ENCODE data around the gene LIG1. TPM values are rescaled to one million over a fixed set of nuclear protein-coding genes. Genes with fewer than 3 reads are reported as not detected.
"Not testable (repeated sequence)": the region's sequence is repeated elsewhere in the genome, so short reads cannot be mapped to it uniquely, and the experiment has no call there.

The LIG1 gene
- total and polyA plus RNA-seq, 2 donors from 2014 or later, result 14.0 to 25.9 TPM

DNA sequence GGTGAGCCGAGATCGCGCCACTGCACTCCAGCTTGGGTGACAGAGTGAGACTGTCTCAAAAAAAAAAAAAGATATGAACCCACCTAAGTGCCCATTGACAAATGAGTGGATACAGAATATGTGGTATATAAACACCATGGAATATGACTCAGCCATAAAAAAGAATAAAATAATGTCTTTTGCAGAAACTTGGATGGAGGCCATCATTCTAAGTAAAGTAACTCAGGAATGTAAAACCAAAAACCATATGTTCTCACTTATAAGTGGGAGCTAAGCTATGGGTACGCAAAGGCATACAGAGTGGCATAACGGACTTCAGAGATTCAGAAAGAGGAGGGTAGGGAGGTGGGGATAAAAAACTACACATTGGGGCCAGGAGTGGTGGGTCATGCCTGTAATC is 89.0 kb downstream of the LIG1 start:
- Histone ChIP-seq H3K36me3 (ENCODE audit: control insufficient read depth in 2 of 3, insufficient read depth in 3 of 3, low read length in 3 of 3) (peaks cover 0 to 2% (median 0%) of the 10 kb centered on the region in 3 donors), H3K4me3 (ENCODE audit: low read length in 3 of 3) (no peak overlapping the region), H3K27me3 (ENCODE audit: control insufficient read depth, insufficient read depth, low read length) (no peaks in the 10 kb centered on the region), H3K9me3 (ENCODE audit: control insufficient read depth in 2 of 3, insufficient read depth in 1 of 3, low read length in 3 of 3) (peaks cover 0 to 3% (median 0%) of the 10 kb centered on the region in 3 donors), H3K9ac (ENCODE audit: low read length in 3 of 3) (no peak overlapping the region), H3K4me1 (ENCODE audit: control insufficient read depth in 2 of 3, insufficient read depth in 2 of 3, low read depth in 1 of 3, low read length in 3 of 3) (no peaks in the 10 kb centered on the region), H3K27ac (ENCODE audit: low read depth in 2 of 2, low read length in 2 of 2) (no peak overlapping the region)
- FAIRE-seq (no peak), DNase-seq (no peak)
- intact Hi-C loops (cut with DNase I), result no loop called here
- TF ChIP-seq, protein P1, sequence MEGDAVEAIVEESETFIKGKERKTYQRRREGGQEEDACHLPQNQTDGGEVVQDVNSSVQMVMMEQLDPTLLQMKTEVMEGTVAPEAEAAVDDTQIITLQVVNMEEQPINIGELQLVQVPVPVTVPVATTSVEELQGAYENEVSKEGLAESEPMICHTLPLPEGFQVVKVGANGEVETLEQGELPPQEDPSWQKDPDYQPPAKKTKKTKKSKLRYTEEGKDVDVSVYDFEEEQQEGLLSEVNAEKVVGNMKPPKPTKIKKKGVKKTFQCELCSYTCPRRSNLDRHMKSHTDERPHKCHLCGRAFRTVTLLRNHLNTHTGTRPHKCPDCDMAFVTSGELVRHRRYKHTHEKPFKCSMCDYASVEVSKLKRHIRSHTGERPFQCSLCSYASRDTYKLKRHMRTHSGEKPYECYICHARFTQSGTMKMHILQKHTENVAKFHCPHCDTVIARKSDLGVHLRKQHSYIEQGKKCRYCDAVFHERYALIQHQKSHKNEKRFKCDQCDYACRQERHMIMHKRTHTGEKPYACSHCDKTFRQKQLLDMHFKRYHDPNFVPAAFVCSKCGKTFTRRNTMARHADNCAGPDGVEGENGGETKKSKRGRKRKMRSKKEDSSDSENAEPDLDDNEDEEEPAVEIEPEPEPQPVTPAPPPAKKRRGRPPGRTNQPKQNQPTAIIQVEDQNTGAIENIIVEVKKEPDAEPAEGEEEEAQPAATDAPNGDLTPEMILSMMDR (IDR thresholded peaks at IDR 0.05; ENCODE audit: borderline replicate concordance, extremely low read depth, insufficient read depth), result no peak

DNA sequence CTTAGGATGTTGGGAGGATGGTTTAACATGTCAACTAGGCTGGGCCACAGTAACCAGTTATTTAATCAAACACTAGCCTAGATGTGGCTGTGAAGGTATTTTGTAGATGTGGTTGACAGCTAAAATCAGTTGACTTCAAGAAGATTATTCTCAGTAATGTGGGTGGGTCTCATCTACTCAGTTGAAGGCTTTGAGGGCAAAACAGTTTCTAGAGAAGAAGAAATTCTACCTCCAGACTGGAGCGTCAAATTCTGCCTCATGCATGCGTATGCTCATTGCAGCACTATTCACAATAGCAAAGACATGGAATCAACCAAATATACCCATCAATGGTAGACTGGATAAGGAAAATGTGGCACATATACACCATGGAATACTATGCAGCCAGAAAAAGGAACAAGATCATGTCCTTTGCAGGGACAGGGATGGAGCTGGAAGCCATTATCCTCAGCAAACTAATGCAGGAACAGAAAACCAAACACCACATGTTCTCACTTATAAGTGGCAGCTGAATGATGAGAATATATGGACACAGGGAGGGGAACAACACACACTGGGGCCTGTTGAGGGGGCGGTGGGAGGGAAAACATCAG is 99.9 kb downstream of the LIG1 start:
- H3K27ac ChIP-seq (ENCODE audit: low read depth in 2 of 2, low read length in 2 of 2); H3K4me1 ChIP-seq (ENCODE audit: control insufficient read depth in 2 of 3, insufficient read depth in 2 of 3, low read depth in 1 of 3, low read length in 3 of 3); H3K27me3 ChIP-seq (ENCODE audit: control insufficient read depth, insufficient read depth, low read length); H3K36me3 ChIP-seq (ENCODE audit: control insufficient read depth in 2 of 3, insufficient read depth in 3 of 3, low read length in 3 of 3); intact Hi-C loops (cut with DNase I); FAIRE-seq; H3K4me3 ChIP-seq (ENCODE audit: low read length in 3 of 3); H3K9me3 ChIP-seq (ENCODE audit: control insufficient read depth in 2 of 3, insufficient read depth in 1 of 3, low read length in 3 of 3); DNase-seq; H3K9ac ChIP-seq (ENCODE audit: low read length in 3 of 3): not testable (repeated sequence)

DNA sequence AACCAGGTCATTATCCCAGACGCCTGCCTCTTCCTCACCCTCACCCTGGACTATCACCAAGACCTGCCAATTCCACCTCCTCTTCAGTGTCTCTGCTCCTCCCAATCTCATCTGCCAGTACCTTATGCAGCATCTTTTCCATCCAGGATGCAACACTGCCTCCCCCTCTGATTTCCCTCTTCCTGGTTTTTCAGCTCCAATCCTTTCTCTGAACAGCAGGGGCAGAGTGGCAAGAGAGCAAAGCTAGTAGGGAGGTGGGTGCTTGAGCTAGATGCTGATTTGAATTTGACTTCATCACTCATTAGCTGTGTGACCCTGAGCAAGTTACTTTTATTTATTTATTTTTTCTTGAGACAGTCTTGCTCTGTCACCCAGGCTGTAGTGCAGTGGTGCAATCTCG is 100.7 kb downstream of the LIG1 start:
- no peaks in the 10 kb centered on the region for H3K27me3 ChIP-seq (ENCODE audit: control insufficient read depth, insufficient read depth, low read length)
- H3K9ac ChIP-seq (ENCODE audit: low read length in 3 of 3), result no peak overlapping the region
- no peaks in the 10 kb centered on the region for H3K4me1 ChIP-seq (ENCODE audit: control insufficient read depth in 2 of 3, insufficient read depth in 2 of 3, low read depth in 1 of 3, low read length in 3 of 3)
- H3K27ac ChIP-seq (ENCODE audit: low read depth in 2 of 2, low read length in 2 of 2), result no peak overlapping the region
- DNase-seq, result no peak
- no peak for FAIRE-seq
- TF ChIP-seq, protein P1 (IDR thresholded peaks at IDR 0.05; ENCODE audit: borderline replicate concordance, extremely low read depth, insufficient read depth), result no peak
- intact Hi-C loops (cut with DNase I), result no loop called here
- H3K36me3 ChIP-seq (ENCODE audit: control insufficient read depth in 2 of 3, insufficient read depth in 3 of 3, low read length in 3 of 3), result no peaks in the 10 kb centered on the region
- H3K4me3 ChIP-seq (ENCODE audit: low read length in 3 of 3), result no peak overlapping the region
- H3K9me3 ChIP-seq (ENCODE audit: control insufficient read depth in 2 of 3, insufficient read depth in 1 of 3, low read length in 3 of 3), result no peaks in the 10 kb centered on the region

Other genes starting within 250 kb of the LIG1 start
- not detected for gene BSPH1, start 178.2 kb downstream of the LIG1 start, total RNA-seq
- not detected for gene BSPH1, start 178.2 kb downstream of the LIG1 start, polyA plus RNA-seq (ENCODE audit: insufficient read depth, low read depth, low replicate concordance)
- gene ELSPBP1, start 175.7 kb downstream of the LIG1 start, total RNA-seq, result not detected
- gene ELSPBP1, start 175.7 kb downstream of the LIG1 start, polyA plus RNA-seq (ENCODE audit: insufficient read depth, low read depth, low replicate concordance), result not detected
- not detected for gene CABP5, start 126.3 kb downstream of the LIG1 start, total RNA-seq
- gene CABP5, start 126.3 kb downstream of the LIG1 start, polyA plus RNA-seq (ENCODE audit: insufficient read depth, low read depth, low replicate concordance), result not detected
- 16.5 TPM for gene PLA2G4C, start 59.5 kb downstream of the LIG1 start, total RNA-seq
- gene PLA2G4C, start 59.5 kb downstream of the LIG1 start, polyA plus RNA-seq (ENCODE audit: insufficient read depth, low read depth, low replicate concordance), result 11.0 TPM
- gene ZSWIM9, start 336 bp upstream of the LIG1 start, total RNA-seq, result 7.8 TPM
- gene ZSWIM9, start 336 bp upstream of the LIG1 start, polyA plus RNA-seq (ENCODE audit: insufficient read depth, low read depth, low replicate concordance), result 5.5 TPM
- gene CARD8, start 85.6 kb upstream of the LIG1 start, total RNA-seq, result 53.1 TPM
- 11.4 TPM for gene CARD8, start 85.6 kb upstream of the LIG1 start, polyA plus RNA-seq (ENCODE audit: insufficient read depth, low read depth, low replicate concordance)
- gene ZNF114, start 99.7 kb upstream of the LIG1 start, total RNA-seq, result 1.2 TPM
- 0.17 TPM for gene ZNF114, start 99.7 kb upstream of the LIG1 start, polyA plus RNA-seq (ENCODE audit: insufficient read depth, low read depth, low replicate concordance)
- gene EMP3, start 155.2 kb upstream of the LIG1 start, total RNA-seq, result 78.6 TPM
- gene EMP3, start 155.2 kb upstream of the LIG1 start, polyA plus RNA-seq (ENCODE audit: insufficient read depth, low read depth, low replicate concordance), result 75.9 TPM
- gene TMEM143, start 193.6 kb upstream of the LIG1 start, total RNA-seq, result 9.2 TPM
- 15.7 TPM for gene TMEM143, start 193.6 kb upstream of the LIG1 start, polyA plus RNA-seq (ENCODE audit: insufficient read depth, low read depth, low replicate concordance)
- gene SYNGR4, start 194.0 kb upstream of the LIG1 start, total RNA-seq, result not detected
- not detected for gene SYNGR4, start 194.0 kb upstream of the LIG1 start, polyA plus RNA-seq (ENCODE audit: insufficient read depth, low read depth, low replicate concordance)
- gene KDELR1, start 221.2 kb upstream of the LIG1 start, total RNA-seq, result 169 TPM
- 204 TPM for gene KDELR1, start 221.2 kb upstream of the LIG1 start, polyA plus RNA-seq (ENCODE audit: insufficient read depth, low read depth, low replicate concordance)
- 0.54 TPM for gene GRIN2D, start 223.3 kb upstream of the LIG1 start, total RNA-seq
- gene GRIN2D, start 223.3 kb upstream of the LIG1 start, polyA plus RNA-seq (ENCODE audit: insufficient read depth, low read depth, low replicate concordance), result 0.13 TPM

All from kidney (tissue), 14 donors.